ENCODE results near the gene PRRG4. TPM values are rescaled to one million over a fixed set of nuclear protein-coding genes. Genes with fewer than 3 reads are reported as not detected.

The PRRG4 gene
- total RNA-seq, 1 donor from 2014 or later: 12.2 TPM

- DNase-seq (ENCODE audit: low spot score): no peak
- no peak for ATAC-seq
These were observed 75.4 kb downstream of the PRRG4 start for GRCh38 chr11:32905028-32905667.

Other genes starting within 250 kb of the PRRG4 start
- gene EIF3M, start 246.1 kb upstream of the PRRG4 start, total RNA-seq: 63.4 TPM
- gene CCDC73, start 35.3 kb upstream of the PRRG4 start, total RNA-seq: 0.40 TPM
- gene QSER1, start 62.9 kb downstream of the PRRG4 start, total RNA-seq: 7.3 TPM
- gene DEPDC7, start 186.0 kb downstream of the PRRG4 start, total RNA-seq: 26.1 TPM
- 4.2 TPM for gene TCP11L1, start 209.6 kb downstream of the PRRG4 start, total RNA-seq

All from left lobe of liver (tissue), 2 donors.